NOMO-1 (cell line): Measurements from ENCODE around the gene MEGF10.

Experiments used
- DNase-seq, 2 experiments: peaks; one replicate each; lab custom pipeline; 2025; ENCODE audit not compliant: unreplicated experiment in 2 of 2; lab: John Stamatoyannopoulos, UW

MEGF10 gene

GRCh38 chr5:127324756-127325155 is 34.2 kb downstream of the MEGF10 start:
- DNase-seq: no peak

DNA sequence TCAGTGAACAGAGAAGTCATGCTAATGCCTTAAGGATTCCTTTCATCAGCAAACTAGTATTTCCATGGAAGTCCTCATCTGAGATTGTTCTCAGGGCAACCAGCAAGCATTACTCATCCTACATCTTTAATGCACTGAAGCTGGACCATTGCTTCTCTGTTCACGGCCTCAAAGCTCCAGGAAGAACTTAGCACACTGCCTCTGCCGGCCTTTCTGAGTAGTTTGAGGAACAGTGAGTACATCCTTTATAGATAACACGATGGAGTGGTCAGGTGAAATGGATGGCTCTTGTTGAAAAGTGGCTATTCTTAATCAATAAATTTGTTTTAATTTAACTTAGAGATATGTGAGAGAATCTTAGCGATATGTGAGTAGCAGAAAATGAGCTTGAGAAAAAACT is 35.8 kb downstream of the MEGF10 start:
- DNase-seq: no peak

DNA sequence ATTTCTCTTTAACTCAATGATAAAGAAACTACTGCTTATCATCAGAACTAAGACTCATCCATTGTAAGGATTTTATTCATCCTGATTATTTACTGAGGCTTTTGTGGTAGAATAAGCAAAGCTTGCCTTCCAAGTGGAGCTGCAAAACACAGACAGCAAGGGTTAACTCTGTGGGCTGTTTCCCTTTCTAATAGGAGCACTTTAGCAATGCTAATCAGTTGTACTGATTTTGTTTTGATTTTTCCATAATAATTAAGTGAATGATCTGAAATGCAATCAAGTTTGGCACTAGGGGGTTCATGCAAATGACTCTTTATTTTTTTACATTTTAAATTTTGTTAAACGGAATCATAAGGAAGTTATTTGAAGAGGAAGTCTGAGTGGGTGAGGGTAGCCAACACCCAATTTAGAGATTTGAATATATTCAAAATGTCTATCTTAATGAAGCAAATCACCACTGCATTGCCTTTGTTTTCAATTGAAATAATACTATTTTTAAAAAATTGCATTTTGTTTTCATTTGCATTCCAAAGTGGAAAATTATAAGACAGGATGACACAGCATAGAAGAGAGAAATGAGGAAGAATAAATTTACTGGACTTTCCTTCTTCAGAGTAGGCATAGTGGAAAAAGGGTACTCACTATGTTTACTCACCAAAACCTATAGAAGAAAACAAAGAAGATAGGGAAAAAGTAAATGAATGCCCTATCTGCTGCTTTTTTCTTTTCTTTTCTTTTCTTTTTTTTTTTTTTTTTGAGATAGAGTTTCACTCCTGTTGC is 36.6 kb downstream of the MEGF10 start:
- no peak for DNase-seq

DNA sequence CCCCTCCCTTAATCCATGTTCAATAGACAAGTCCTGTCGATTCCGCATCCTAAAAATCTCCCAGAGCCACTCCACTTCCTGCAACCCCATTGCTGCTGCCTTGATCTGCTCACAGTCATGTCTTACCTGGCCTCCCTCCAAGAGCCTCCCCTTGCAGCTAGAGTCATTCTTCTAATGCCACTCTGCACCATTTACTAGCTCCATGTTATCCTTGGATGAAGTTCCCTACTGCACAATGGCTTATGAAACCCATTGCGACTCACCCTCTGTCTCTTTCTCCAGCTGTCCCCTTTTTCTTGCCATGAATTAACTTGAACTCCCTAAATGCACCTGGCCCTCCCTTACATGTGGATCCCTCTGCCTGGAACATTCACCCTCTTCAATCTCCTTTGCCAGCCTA is 39.5 kb downstream of the MEGF10 start:
- no peak for DNase-seq

DNA sequence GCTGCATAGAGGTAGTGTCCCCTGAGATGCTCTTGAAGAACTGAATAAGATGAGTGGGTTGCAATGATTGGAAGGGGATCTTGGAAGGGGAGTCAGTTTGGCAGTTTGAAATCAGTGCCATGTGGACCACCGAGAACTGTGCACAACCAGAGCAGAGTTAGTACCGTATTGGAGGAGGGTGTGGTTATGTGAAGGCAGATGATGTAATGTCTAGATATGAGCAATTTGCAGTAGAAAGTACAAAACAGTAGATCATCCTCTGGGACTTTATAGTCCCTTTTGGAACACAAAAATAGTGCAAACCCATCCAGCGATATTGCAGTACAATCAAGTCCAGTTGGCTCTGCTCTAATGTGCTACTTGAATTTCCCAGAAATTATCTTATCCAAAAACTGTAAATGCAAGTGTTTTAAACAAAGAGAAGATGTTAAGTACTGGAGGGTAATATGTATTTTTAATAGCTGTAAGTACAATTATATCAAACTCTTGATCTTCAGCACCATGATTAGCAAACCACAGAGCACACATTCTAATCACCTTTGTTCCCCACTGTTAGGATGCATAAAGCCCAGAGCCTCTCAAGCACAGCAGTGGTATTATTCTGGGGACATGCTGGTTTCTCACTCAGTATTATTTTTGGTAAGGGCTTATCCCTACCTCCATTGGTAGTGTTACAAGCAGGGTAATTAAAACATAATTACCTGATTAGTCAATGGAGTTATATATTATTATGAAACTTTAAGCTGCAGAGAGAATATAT is 41.5 kb downstream of the MEGF10 start:
- DNase-seq: no peak

- no peak for DNase-seq
These were observed 42.9 kb downstream of the MEGF10 start for GRCh38 chr5:127333483-127333882.

- no peak for DNase-seq
These were observed 44.8 kb downstream of the MEGF10 start for GRCh38 chr5:127335381-127335780.

- no peak for DNase-seq
These were observed 47.3 kb downstream of the MEGF10 start for GRCh38 chr5:127337876-127338275.

GRCh38 chr5:127338501-127338900 is 47.9 kb downstream of the MEGF10 start:
- no peak for DNase-seq

DNA sequence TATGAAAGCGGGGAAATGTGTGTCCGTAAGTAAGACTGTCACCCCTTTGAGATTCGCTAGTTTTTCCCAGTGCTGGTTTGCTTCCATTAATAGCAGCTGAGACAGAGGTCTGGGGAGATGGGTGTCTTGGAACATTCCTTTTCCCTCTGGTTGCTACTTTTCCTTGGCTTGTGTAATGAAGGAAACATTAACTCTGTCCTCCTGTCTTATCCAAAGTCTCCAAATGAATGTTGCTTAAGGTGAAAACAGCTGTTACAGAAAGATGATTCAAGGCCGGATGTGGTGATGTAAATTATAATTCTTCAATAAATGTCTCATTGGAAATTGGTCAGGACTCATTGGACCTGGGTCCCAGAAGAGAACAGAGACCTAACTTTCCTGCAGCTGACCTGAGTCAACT is 50.0 kb downstream of the MEGF10 start:
- no peak for DNase-seq

DNA sequence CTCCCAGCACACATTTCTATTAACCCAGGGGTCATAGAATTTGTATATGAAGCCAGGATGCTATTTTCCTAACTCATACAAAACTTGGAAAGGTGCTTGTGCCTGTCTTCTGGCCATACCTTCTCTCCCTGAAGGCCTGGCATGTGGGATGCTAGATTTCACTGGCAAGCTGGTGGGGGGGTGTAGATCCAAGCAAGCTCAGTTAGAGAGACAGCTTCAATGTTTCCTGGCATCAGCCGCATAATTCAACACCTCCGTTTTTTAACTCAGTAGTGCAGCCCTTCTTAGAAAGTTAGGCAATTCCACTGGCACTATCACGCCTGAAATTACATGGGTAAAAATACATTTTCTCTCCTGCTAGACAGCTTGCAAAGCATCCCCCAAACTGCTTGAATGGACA is 51.8 kb downstream of the MEGF10 start:
- DNase-seq: no peak

DNA sequence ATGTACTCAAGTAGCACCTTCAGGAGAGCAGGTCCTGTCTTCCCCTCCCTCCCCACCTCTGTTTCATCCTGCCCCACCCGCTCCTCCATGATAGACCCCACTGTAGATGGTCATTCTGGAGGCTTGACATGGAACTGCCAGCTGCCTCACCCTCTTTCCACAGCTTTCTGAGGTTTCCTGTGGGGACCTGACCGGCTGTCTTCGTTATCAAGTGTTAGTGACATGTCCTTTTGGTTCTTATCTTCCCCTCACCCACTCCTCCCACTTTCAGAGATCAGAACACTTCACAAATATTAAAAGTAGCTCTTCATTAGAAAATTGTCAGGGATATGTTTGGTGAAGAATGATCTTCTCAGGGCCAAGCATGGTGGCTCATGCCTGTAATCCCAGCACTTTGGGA is 52.7 kb downstream of the MEGF10 start:
- DNase-seq: no peak

DNA sequence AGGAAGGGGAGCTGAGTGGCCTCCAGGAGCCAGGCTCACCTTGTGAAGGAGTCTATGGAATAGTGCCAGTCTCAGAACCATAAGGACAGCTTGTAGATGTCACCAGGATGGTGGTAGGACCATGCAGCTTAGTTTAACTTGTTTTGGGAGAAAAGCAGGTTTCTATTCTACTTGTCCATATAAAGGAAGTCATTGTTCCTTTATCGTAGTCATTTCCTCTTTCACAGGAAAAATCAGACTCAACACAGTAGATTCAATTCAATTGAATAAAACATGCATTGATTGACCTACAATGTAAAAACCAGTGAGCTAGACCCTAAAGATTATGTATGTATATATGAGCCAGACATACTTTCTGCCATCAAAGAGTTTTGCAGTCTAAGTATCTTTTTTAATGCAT is 53.3 kb downstream of the MEGF10 start:
- no peak for DNase-seq

- DNase-seq: no peak
These were observed 54.3 kb downstream of the MEGF10 start for GRCh38 chr5:127344931-127345330.

- DNase-seq: no peak
These were observed 60.8 kb downstream of the MEGF10 start for GRCh38 chr5:127351418-127351817.

DNA sequence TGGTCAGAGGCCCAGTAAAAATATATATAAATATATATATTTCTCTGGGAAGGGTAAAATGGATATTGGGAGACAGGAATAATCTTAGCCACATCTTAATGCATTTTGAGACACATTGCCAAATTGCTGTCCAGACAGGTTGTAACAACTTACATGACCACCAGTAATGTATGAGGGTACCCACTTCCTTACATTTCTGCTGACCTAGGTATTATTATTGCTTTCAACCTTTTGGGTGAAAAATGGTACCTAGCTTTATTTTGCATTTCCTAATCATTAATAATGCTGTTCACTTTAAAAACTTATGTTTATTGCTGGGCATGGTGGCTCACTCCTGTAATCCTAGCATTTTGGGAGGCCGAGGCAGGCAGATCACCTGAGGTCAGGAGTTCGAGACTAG is 61.5 kb downstream of the MEGF10 start:
- DNase-seq: no peak

DNA sequence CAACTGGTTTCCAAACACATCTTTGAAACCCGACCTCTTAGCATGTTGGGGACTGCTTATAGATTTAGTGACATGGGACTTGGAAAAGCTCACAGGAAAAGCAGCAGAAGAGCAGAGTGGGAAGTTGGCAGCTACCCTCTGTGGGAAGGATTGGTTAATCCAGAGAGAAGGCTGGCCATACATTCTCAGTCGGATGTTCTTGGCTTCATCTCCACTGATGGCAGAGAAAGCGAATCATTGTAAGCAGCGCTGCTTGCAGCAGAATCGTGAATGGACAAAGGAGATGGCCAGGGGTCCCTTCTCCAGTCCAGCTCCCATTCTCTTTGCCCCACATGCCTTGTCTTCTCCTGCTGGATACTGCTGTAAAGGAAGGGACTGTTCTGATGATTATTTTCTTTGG is 62.7 kb downstream of the MEGF10 start:
- DNase-seq: no peak

DNA sequence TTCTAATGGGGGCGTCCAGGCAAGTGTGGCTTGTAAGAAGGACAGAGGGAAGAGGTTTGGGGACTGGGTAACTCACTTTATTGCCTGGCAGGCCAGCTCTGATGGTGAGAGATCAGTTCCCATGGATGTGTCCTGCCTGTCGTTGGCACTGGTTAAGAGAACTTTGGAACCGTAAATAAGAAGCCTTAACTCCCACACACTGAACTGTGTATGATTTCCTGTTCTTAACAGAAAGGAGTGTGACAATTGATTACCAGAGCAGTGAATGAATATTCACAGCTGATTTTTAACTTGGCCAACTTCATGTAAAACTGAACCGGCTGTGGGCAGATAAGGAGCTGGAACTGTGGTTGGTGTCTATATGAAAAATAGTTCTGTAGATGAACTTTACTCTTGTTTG is 63.2 kb downstream of the MEGF10 start:
- no peak for DNase-seq

GRCh38 chr5:127355337-127355736 is 64.7 kb downstream of the MEGF10 start:
- DNase-seq: no peak

DNA sequence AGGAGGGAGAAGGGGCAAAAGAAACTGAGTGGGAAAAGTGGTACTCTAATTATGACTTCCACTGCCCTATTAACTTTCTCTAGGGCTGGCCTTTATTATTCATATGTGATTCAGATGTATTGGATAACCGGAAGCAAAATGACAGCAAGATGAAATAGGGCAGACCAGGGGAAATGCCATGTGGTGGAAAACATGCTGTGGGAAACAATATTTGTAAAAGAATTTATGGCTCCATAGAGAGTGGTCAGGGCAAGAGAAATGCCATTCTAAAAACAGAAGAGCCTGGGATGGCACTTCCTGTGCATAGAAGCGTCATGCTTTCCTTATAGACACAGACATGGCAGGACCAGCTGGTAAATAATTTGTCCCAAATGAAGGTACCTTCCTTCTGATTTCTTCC is 67.7 kb downstream of the MEGF10 start:
- no peak for DNase-seq

DNA sequence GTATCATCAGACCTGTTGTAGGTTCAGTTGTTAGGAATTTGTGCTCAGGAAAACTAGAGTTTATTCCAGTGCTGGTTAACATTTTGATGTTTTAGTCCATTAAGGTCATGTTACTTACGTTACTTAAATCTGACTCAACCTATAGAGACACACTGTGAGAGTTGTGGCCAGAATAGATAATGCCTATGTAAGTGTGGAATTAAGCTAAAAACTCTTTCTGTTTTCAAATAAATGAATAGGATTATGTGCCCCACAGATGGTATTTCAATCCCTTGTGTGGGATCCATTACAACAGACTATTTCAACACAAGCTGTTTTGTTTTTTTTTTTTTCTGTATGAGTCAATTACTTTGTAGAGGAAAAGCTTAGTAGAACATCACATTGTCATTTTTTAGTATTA is 68.1 kb downstream of the MEGF10 start:
- DNase-seq: no peak

- no peak for DNase-seq
These were observed 68.9 kb downstream of the MEGF10 start for GRCh38 chr5:127359502-127359901.
